IPS-11a (cell line): ENCODE measurements around the gene EPHA6.

ENCODE experiments used
- H3K4me3 ChIP-seq: one replicate; pipeline ENCODE4 v1.5.1; 2013; ENCODE audit warnings: low read depth, low read length, control low read depth

Gene EPHA6

GRCh38 chr3:97148931-97149330 lies 334.5 kb downstream of the EPHA6 start:
- H3K4me3 ChIP-seq: no peak overlapping the region

DNA sequence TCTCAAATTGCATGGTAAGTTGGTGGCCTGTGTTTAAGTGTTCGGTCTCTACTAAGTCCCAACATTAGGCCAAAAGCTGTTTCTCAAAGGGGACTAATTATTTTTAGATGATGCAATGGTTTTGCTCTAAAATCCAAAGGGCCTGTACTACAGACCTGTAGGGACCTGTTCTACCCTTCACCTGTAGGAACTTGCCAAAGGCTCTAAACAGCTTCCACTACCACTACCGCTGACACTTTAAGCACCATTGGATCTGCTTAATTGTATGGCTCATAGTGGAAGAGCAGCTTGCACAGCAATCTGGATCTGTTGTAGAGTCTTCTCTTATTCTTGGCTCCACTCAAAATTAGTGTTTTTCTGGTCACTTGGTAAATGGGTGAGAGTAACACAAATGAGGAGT lies 346.8 kb downstream of the EPHA6 start:
- H3K4me3 ChIP-seq: no peak overlapping the region

- no peak overlapping the region for H3K4me3 ChIP-seq
These were observed 362.8 kb downstream of the EPHA6 start for GRCh38 chr3:97177242-97177641.

GRCh38 chr3:97181704-97182103 lies 367.3 kb downstream of the EPHA6 start:
- H3K4me3 ChIP-seq: no peak overlapping the region

DNA sequence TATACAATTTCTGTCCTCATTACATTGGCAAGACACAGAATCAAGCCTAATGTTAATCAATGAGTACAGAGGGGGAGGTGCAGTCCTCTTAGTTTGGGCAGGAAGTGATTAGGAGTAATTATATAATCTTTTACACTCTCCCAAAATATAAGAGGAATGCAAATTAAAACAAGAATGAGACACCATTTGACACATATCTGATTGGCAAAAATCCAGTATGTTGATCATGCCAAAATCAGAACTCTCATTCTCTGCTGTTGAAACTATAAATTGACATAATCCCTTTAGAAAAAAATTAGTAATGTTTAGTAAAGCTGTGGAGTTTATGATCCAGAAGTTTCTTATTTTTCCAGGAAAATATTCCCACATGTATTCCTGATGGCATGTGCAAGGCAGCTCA lies 373.4 kb downstream of the EPHA6 start:
- no peak overlapping the region for H3K4me3 ChIP-seq

GRCh38 chr3:97189835-97190234 lies 375.4 kb downstream of the EPHA6 start:
- H3K4me3 ChIP-seq: no peak overlapping the region

GRCh38 chr3:97197083-97197482 lies 382.7 kb downstream of the EPHA6 start:
- no peak overlapping the region for H3K4me3 ChIP-seq

DNA sequence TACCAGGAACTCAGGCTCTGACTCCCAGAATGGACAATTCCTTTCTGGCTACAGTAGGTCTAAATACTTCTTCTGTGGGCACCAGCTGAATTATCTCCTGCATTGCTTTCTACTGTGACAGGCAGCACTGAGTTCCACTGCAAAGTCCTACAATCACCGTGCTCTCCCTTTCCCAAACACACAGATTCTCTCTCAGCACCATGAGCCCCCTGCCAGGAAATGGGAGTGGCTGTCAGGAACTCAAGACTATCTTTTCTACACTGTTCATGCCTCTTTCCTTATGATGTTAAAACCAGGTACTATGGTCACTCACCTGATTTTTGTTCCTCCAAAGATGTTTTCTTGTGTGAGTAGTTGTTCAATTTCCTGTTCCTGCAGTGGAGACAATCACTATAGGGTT lies 383.4 kb downstream of the EPHA6 start:
- H3K4me3 ChIP-seq: no peak overlapping the region

DNA sequence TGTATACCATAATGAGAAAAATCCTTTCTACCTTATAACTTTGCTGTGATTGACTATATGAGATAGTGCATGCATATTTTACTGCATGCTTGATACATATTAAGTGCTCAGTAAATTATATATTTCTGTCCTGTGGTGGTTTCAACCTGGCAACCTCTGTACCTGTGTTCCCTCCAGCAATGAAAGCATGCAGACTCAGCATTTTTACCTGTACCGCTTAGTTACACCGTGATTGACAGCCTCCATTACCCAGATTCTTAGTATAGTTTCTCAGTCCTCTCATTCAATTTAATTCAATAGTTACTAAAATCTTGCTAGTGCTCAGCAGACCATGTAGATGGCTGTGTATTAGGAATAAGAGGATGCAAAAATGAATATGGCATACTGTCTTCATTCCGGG lies 386.0 kb downstream of the EPHA6 start:
- no peak overlapping the region for H3K4me3 ChIP-seq

GRCh38 chr3:97201814-97202213 lies 387.4 kb downstream of the EPHA6 start:
- H3K4me3 ChIP-seq: no peak overlapping the region

- H3K4me3 ChIP-seq: no peak overlapping the region
These were observed 414.6 kb downstream of the EPHA6 start for GRCh38 chr3:97228966-97229365.

DNA sequence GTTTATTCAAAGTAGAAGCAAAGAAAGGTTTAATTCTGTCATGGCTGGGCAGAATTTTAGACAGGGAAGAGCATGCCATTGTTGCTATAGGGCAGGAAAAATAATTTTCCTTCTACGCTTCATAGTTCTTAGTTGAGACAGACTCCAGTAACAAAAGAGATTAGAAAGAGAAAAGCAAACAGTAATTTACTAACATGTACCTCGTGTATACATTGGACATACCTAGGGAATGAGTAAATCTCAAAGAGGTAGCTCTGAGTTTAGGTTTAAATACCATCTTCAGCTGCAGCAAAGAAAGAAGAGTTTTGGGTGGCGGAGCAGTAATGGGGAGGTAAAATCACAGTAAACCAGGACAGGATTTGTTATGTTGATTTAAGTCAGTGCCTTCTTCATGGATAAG lies 416.1 kb downstream of the EPHA6 start:
- H3K4me3 ChIP-seq: no peak overlapping the region

GRCh38 chr3:97232393-97233034 lies 418.1 kb downstream of the EPHA6 start:
- no peak overlapping the region for H3K4me3 ChIP-seq

DNA sequence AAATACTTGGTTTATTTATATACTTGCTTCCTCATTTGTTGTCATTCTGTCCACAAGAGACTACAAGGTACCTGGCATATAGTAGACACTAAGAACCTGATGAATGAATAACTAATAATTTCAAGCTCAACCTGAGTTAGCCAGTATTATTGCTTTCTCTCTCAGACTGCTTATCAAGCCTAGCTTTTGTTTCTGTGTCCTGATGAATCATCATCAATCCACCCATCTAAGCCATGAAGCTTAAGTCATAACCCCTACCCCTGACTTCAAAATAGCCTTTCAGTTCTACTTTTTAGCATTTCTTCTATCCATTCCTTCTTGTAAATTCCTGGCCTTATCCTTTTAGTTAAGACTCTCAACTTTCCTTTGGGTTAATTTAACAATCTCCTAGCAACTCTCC lies 420.8 kb downstream of the EPHA6 start:
- no peak overlapping the region for H3K4me3 ChIP-seq

- H3K4me3 ChIP-seq: no peak overlapping the region
These were observed 421.4 kb downstream of the EPHA6 start for GRCh38 chr3:97235611-97236315.

DNA sequence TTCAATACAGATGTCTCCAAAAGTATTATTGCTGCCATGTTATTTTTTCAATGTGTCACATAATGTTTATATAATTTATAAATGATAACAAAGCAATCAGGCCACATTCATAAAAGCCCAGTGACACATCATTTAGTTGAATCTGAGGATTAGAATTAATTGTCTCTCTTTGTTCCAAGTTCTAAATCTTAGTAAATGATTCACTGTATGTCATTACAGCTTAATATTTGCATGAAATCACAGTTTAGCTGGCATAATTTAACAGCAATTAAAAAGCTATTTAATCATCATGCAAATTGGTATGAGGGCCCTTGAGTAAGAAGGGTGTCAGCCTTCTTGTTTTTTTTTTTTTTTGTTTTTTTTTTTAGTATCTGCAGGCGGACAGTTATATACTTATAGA lies 427.0 kb downstream of the EPHA6 start:
- no peak overlapping the region for H3K4me3 ChIP-seq

- no peak overlapping the region for H3K4me3 ChIP-seq
These were observed 431.0 kb downstream of the EPHA6 start for GRCh38 chr3:97245201-97245910.

GRCh38 chr3:97256060-97256459 lies 441.7 kb downstream of the EPHA6 start:
- no peak overlapping the region for H3K4me3 ChIP-seq

- H3K4me3 ChIP-seq: no peak overlapping the region
These were observed 443.7 kb downstream of the EPHA6 start for GRCh38 chr3:97257942-97258697.

GRCh38 chr3:97259263-97259662 lies 444.9 kb downstream of the EPHA6 start:
- H3K4me3 ChIP-seq: no peak overlapping the region

GRCh38 chr3:97264180-97264579 lies 449.8 kb downstream of the EPHA6 start:
- H3K4me3 ChIP-seq: no peak overlapping the region
